ENCODE measurements around the gene TPSD1. TPM values are rescaled to one million over a fixed set of nuclear protein-coding genes. Genes with fewer than 3 reads are reported as not detected.
"Not testable (repeated sequence)": the region's sequence is repeated elsewhere in the genome, so short reads cannot be mapped to it uniquely, and the experiment has no call there.

TPSD1 gene
- total and polyA plus RNA-seq, 9 of the 15 experiments (the other 6 are each of a cell fraction or from before 2014, with no cell fraction given): not detected

DNA sequence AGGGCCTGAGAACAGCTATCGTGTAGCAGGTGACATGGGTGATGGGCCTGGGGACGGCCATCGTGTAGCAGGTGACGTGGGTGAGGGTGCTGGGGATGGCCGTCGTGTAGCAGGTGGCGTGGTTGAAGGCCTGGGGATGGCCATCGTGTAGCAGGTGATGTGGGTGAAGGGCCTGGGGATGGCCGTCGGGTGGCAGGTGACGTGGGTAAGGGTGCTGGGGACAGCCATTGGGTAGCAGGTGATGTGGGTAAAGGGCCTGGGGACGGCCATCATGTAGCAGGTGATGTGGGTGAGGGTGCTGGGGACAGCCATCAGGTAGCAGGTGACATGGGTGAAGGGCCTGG, 15.5 kb downstream of the TPSD1 start (continued):
- TF ChIP-seq SNRNP70 (optimal IDR thresholded peaks at IDR 0.05; ENCODE audit: low read depth, low read length) (no peak), ZNF23 (CRISPR knock-in tag; IDR thresholded peaks at IDR 0.05) (no peak), MCM3 (IDR thresholded peaks at IDR 0.05) (no peak), ARID3B (CRISPR knock-in tag; IDR thresholded peaks at IDR 0.05; ENCODE audit: borderline replicate concordance) (no peak)

DNA sequence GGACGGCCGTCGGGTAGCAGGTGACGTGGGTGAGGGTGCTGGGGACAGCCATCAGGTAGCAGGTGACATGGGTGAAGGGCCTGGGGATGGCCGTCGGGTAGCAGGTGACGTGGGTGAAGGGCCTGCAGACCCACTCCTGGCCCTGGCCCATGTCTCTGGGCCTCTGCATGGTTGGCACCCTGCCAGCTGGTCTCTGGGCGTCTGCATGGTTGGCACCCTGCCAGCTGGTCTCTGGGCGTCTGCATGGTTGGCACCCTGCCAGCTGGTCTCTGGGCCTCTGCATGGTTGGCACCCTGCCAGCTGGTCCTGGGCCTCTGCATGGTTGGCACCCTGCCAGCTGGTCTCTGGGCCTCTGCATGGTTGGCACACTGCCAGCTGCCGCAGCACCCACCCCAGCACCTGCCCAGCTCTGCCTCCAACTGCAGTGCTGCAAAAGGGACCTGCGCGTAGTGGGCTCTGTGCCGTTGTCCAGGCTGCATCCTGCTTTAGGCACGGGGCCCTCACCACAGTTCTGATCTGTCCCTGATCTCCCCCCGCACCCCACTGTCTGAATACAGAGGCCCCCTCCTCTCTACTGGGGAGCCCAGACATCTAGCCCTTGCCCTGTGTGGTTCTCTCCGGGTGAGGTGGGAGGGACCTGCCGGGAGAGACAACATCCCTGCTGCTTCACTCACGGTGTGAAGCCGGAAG, 16.0 kb downstream of the TPSD1 start:
- H3K27me3 ChIP-seq (ENCODE audit: control insufficient read depth in 2 of 2, insufficient read depth in 2 of 2, low read length in 2 of 2): peaks cover 0 to 11% of the 10 kb centered on the region in 2 experiments; a peak in 2 of 5 replicates

More for the DNA sequence above, 16.0 kb downstream of the TPSD1 start:
- H2AFZ ChIP-seq (ENCODE audit: low read depth, low read length); ATAC-seq; H3K9me3 ChIP-seq (replicated peaks; ENCODE audit: control insufficient read depth, insufficient read depth, low read depth, low read length); FAIRE-seq; H3K27ac ChIP-seq (ENCODE audit: extremely low read depth, low read depth, low read length); H3K9me1 ChIP-seq (ENCODE audit: control insufficient read depth, insufficient read depth, low read length); in situ Hi-C loops (cut with MboI); H3K4me3 ChIP-seq; intact Hi-C loops (cut with micrococcal nuclease); H3K36me3 ChIP-seq (ENCODE audit: control insufficient read depth, insufficient read depth, low read length); POLR2A ChIA-PET; DNase-seq (ENCODE audit: extremely low read depth in 1 of 4, low spot score in 3 of 4); H3K79me2 ChIP-seq (ENCODE audit: control insufficient read depth, insufficient read depth, low read length); H3K4me2 ChIP-seq (ENCODE audit: insufficient read depth, low read length); BruUV-seq (replicated peaks); H4K20me1 ChIP-seq (replicated peaks; ENCODE audit: control insufficient read depth, insufficient read depth, low read length): not testable (repeated sequence)
- CTCF ChIA-PET (ENCODE audit: low intra/inter-chr PET ratio): interaction anchor here (0.7 kb wide), 1 partner anchor 73 kb away, joined by 3 read pairs; no protein-coding TSS in a partner anchor
- 19% methylated on average over 18 of the region's 19 CpGs for WGBS (ENCODE audit: insufficient coverage, low coverage, missing lambda C conversion rate)
- Histone ChIP-seq H3K9ac (ENCODE audit: insufficient read depth in 1 of 2, low read depth in 2 of 2, low read length in 2 of 2) (peak overlapping the region in 1 of 2 experiments; percentile 58; a peak in 2 of 4 replicates), H3K4me1 (replicated peaks in 1 of 2; ENCODE audit: control insufficient read depth in 2 of 2, insufficient read depth in 2 of 2, low read length in 2 of 2) (peaks cover 3 to 29% of the 10 kb centered on the region in 2 experiments; a peak in 3 of 5 replicates)
- TF ChIP-seq TFAP4 (CRISPR knock-in tag; IDR thresholded peaks at IDR 0.05; ENCODE audit: borderline replicate concordance) (peak; percentile 65; the same call in 1 of the 2 replicates), SMAD1 (IDR thresholded peaks at IDR 0.05; ENCODE audit: low read depth, low read length, partially characterized antibody) (peak; percentile 91), NFIC (IDR thresholded peaks at IDR 0.05) (peak; percentile 98), NFIX (CRISPR knock-in tag; IDR thresholded peaks at IDR 0.05; ENCODE audit: low read depth) (peak; percentile 77)
